Measurements from ENCODE around the gene B3GALNT2.
"Not testable (repeated sequence)": the region's sequence is repeated elsewhere in the genome, so short reads cannot be mapped to it uniquely, and the experiment has no call there.

The B3GALNT2 gene
- 20.1 to 41.8 (median 29.9) reads per million in 4 experiments for total RNA-seq

- DNase-seq = no peak
These were observed at the start of gene B3GALNT2 for GRCh38 chr1:235504122-235504493. B3GALNT2 (minus strand) TSS chr1:235504452; CDS start chr1:235504252, 200 bp downstream.

GRCh38 chr1:235553112-235553551, 48.9 kb upstream of the B3GALNT2 start:
- DNase-seq = no peak

- DNase-seq = no peak
These were observed 48.0 kb upstream of the B3GALNT2 start for GRCh38 chr1:235552146-235552716.

- DNase-seq = no peak
These were observed 45.3 kb upstream of the B3GALNT2 start for GRCh38 chr1:235549351-235550139.

- not testable (repeated sequence) for DNase-seq
These were observed 42.3 kb upstream of the B3GALNT2 start for GRCh38 chr1:235546369-235547155.

- no peak for DNase-seq
These were observed 41.2 kb upstream of the B3GALNT2 start for GRCh38 chr1:235545292-235545930.

GRCh38 chr1:235542845-235543244, 38.6 kb upstream of the B3GALNT2 start:
- not testable (repeated sequence) for DNase-seq

GRCh38 chr1:235533476-235534168, 29.4 kb upstream of the B3GALNT2 start:
- DNase-seq = no peak

GRCh38 chr1:235532360-235532759, 28.1 kb upstream of the B3GALNT2 start:
- no peak for DNase-seq

- DNase-seq = no peak
These were observed 23.1 kb upstream of the B3GALNT2 start for GRCh38 chr1:235527196-235527814.

GRCh38 chr1:235525314-235525713, 21.1 kb upstream of the B3GALNT2 start:
- no peak for DNase-seq

GRCh38 chr1:235516862-235517446, 12.7 kb upstream of the B3GALNT2 start:
- no peak for DNase-seq

- DNase-seq = no peak
These were observed 11.7 kb upstream of the B3GALNT2 start for GRCh38 chr1:235515844-235516512.

- DNase-seq = no peak
These were observed 9.5 kb upstream of the B3GALNT2 start for GRCh38 chr1:235513495-235514366.

- DNase-seq = no peak
These were observed 7.4 kb upstream of the B3GALNT2 start for GRCh38 chr1:235511470-235512240.

- DNase-seq = no peak
These were observed 6.6 kb upstream of the B3GALNT2 start for GRCh38 chr1:235510823-235511222.

GRCh38 chr1:235507623-235508022, 3.4 kb upstream of the B3GALNT2 start:
- DNase-seq = no peak

- DNase-seq = peak; percentile 96
These were observed 406 bp upstream of the B3GALNT2 start for GRCh38 chr1:235504494-235505222.

Measured in effector CD8-positive, alpha-beta T cell (primary cell).